WTC11 (cell line): ENCODE measurements around the gene FOXN3. TPM values are rescaled to one million over a fixed set of nuclear protein-coding genes. Genes with fewer than 3 reads are reported as not detected.

Experiments used
- ATAC-seq: fragments of 200-7000 bp; cut with Tn5 transposase; 2 replicates; pipeline ENCODE4 v1.10.0; 2021; ENCODE audit warnings: mild to moderate bottlenecking, moderate library complexity
- CTCF ChIA-PET: fragments of 300-600 bp; sonication (Branson Sonifier 250); formaldehyde crosslinking; loops from one replicate; lab custom pipeline; 2021; ENCODE audit warnings: antibody characterized with exemption; lab: Charles Lee
- POLR2A ChIA-PET: fragments of 350-600 bp; sonication (Branson Sonifier 250); formaldehyde crosslinking; loops from one replicate; lab custom pipeline; 2021; ENCODE audit warnings: antibody characterized with exemption; lab: Charles Lee
- DNase-seq: peaks from one replicate; pipeline ENCODE4 v3.0.0; 2021; ENCODE audit warnings: low spot score
- H3K27ac Mint-ChIP-seq: 2 replicates; pipeline ENCODE4 v1.8.0; 2021; ENCODE audit warnings: mixed read lengths
- H3K27me3 Mint-ChIP-seq: 2 replicates; pipeline ENCODE4 v1.8.0; 2021; ENCODE audit warnings: low read depth, mild to moderate bottlenecking, moderate library complexity, mixed read lengths
- H3K36me3 Mint-ChIP-seq: 2 replicates; pipeline ENCODE4 v1.8.0; 2021; ENCODE audit warnings: mixed read lengths
- H3K4me1 Mint-ChIP-seq: 2 replicates; pipeline ENCODE4 v1.8.0; 2022; ENCODE audit warnings: mixed read lengths
- H3K4me3 Mint-ChIP-seq: 2 replicates; pipeline ENCODE4 v1.8.0; 2021; ENCODE audit warnings: mild to moderate bottlenecking, moderate library complexity, mixed read lengths
- H3K9me3 Mint-ChIP-seq: 2 replicates; pipeline ENCODE4 v1.8.0; 2021; ENCODE audit warnings: mixed read lengths
- CDX4 ChIP-seq: fragments of 250-450 bp; sonication (Bioruptor Pico); IDR thresholded peaks from 2 replicates; pipeline ENCODE4 v1.9.0; 2021; ENCODE audit warnings: moderate library complexity, mild to moderate bottlenecking, inconsistent platforms, borderline replicate concordance
- E2F4 ChIP-seq: sonication (generic); formaldehyde crosslinking; IDR thresholded peaks from 2 replicates; pipeline ENCODE4 v1.8.1; 2022; ENCODE audit warnings: low read depth, mild to moderate bottlenecking, moderate library complexity, missing genetic modification reagents, borderline replicate concordance
- ESRRA ChIP-seq: sonication (generic); formaldehyde crosslinking; IDR thresholded peaks from 2 replicates; pipeline ENCODE4 v1.8.1; 2022; ENCODE audit warnings: mild to moderate bottlenecking, missing genetic modification reagents, borderline replicate concordance
- FOXK1 ChIP-seq: sonication (generic); formaldehyde crosslinking; IDR thresholded peaks from 2 replicates; pipeline ENCODE4 v1.8.0; 2022; ENCODE audit warnings: mild to moderate bottlenecking, moderate library complexity, missing genetic modification reagents
- GTF2I ChIP-seq: fragments of 250-450 bp; sonication (Bioruptor Pico); conservative IDR thresholded peaks from 2 replicates; pipeline ENCODE4 v1.4.0; 2021; ENCODE audit warnings: mild to moderate bottlenecking
- HMGXB4 ChIP-seq: sonication (generic); formaldehyde crosslinking; IDR thresholded peaks from 2 replicates; pipeline ENCODE4 v1.8.1; 2023; ENCODE audit warnings: mild to moderate bottlenecking, moderate library complexity, missing genetic modification reagents
- MAX ChIP-seq: sonication (generic); formaldehyde crosslinking; IDR thresholded peaks from 2 replicates; pipeline ENCODE4 v1.8.0; 2022; ENCODE audit warnings: mild to moderate bottlenecking, missing genetic modification reagents
- MYBL2 ChIP-seq: sonication (generic); formaldehyde crosslinking; IDR thresholded peaks from 2 replicates; pipeline ENCODE4 v1.8.1; 2023; ENCODE audit warnings: mild to moderate bottlenecking, moderate library complexity, missing genetic modification reagents
- NFYB ChIP-seq: sonication (generic); formaldehyde crosslinking; conservative IDR thresholded peaks from 2 replicates; pipeline ENCODE4 v1.8.0; 2022; ENCODE audit warnings: low read depth, missing genetic modification reagents
- PRDM15 ChIP-seq: sonication (generic); formaldehyde crosslinking; IDR thresholded peaks from 2 replicates; pipeline ENCODE4 v1.8.0; 2022; ENCODE audit warnings: missing genetic modification reagents
- SOX15 ChIP-seq: fragments of 250-450 bp; sonication (Bioruptor Pico); IDR thresholded peaks from 2 replicates; pipeline ENCODE4 v1.9.0; 2021; ENCODE audit warnings: mild to moderate bottlenecking
- TCF7 ChIP-seq: sonication (generic); formaldehyde crosslinking; IDR thresholded peaks from 2 replicates; pipeline ENCODE4 v1.8.0; 2022; ENCODE audit warnings: mild to moderate bottlenecking, low read depth, missing genetic modification reagents, moderate library complexity
- TEAD1 ChIP-seq: sonication (generic); formaldehyde crosslinking; IDR thresholded peaks from 2 replicates; pipeline ENCODE4 v1.8.0; 2022; ENCODE audit warnings: mild to moderate bottlenecking, missing genetic modification reagents
- TEAD4 ChIP-seq: sonication (generic); formaldehyde crosslinking; IDR thresholded peaks from 2 replicates; pipeline ENCODE4 v1.8.0; 2022; ENCODE audit warnings: mild to moderate bottlenecking, missing genetic modification reagents
- ZNF121 ChIP-seq: sonication (generic); formaldehyde crosslinking; IDR thresholded peaks from 2 replicates; pipeline ENCODE4 v1.8.0; 2023; ENCODE audit warnings: missing genetic modification reagents
- ZNF317 ChIP-seq: sonication (generic); formaldehyde crosslinking; IDR thresholded peaks from 2 replicates; pipeline ENCODE4 v1.8.1; 2023; ENCODE audit warnings: low read depth, mild to moderate bottlenecking, moderate library complexity, missing genetic modification reagents, borderline replicate concordance
- ZNF512 ChIP-seq: sonication (generic); formaldehyde crosslinking; IDR thresholded peaks from 2 replicates; pipeline ENCODE4 v1.8.1; 2022; ENCODE audit warnings: missing genetic modification reagents, borderline replicate concordance
- ZNF532 ChIP-seq: fragments of 250-450 bp; sonication (Bioruptor Pico); IDR thresholded peaks from 2 replicates; pipeline ENCODE4 v1.9.0; 2021; ENCODE audit warnings: mild to moderate bottlenecking, borderline replicate concordance
- ZSCAN18 ChIP-seq: fragments of 250-450 bp; sonication (Bioruptor Pico); IDR thresholded peaks from 2 replicates; pipeline ENCODE4 v2.1.2; 2022; ENCODE audit warnings: mild to moderate bottlenecking, moderate library complexity
- total RNA-seq: library from RNA; stranded (reverse); gene quantifications from 3 replicates; pipeline ENCODE4 v1.2.3, GENCODE V29; 2021

Gene FOXN3
- total RNA-seq, 1 experiment from 2014 or later, result 170 TPM

- TF ChIP-seq E2F4 (CRISPR knock-in tag), result no peak
Observed at GRCh38 chr14:89370381-89370780, 46.7 kb downstream of the FOXN3 start (continued).

- Mint-ChIP-seq H3K36me3 (peaks cover 7% of the 10 kb centered on the region), H3K4me1 (peaks cover 86% of the 10 kb centered on the region), H3K9me3 (peaks cover 6% of the 10 kb centered on the region), H3K27me3 (no peaks in the 10 kb centered on the region), H3K27ac (peak overlapping the region; percentile 95), H3K4me3 (no peak overlapping the region)
- ChIA-PET CTCF (no interaction called here), POLR2A (no interaction called here)
- ATAC-seq, result no peak
- no peak for DNase-seq
- TF ChIP-seq CDX4 (CRISPR knock-in tag) (no peak), ESRRA (no peak), PRDM15 (no peak), ZNF532 (no peak), HMGXB4 (CRISPR knock-in tag) (no peak), ZSCAN18 (CRISPR knock-in tag) (no peak), FOXK1 (CRISPR knock-in tag) (no peak), TEAD4 (CRISPR knock-in tag) (no peak), TEAD1 (CRISPR knock-in tag) (no peak), MAX (CRISPR knock-in tag) (no peak), SOX15 (no peak), NFYB (CRISPR knock-in tag) (no peak), MYBL2 (CRISPR knock-in tag) (no peak), ZNF317 (no peak), ZNF121 (CRISPR knock-in tag) (no peak), GTF2I (CRISPR knock-in tag) (no peak), ZNF512 (CRISPR knock-in tag) (no peak), TCF7 (CRISPR knock-in tag) (no peak)
Observed at GRCh38 chr14:89369656-89370055, 47.4 kb downstream of the FOXN3 start.
